ENCODE measurements around the gene CTNND2.

DNA sequence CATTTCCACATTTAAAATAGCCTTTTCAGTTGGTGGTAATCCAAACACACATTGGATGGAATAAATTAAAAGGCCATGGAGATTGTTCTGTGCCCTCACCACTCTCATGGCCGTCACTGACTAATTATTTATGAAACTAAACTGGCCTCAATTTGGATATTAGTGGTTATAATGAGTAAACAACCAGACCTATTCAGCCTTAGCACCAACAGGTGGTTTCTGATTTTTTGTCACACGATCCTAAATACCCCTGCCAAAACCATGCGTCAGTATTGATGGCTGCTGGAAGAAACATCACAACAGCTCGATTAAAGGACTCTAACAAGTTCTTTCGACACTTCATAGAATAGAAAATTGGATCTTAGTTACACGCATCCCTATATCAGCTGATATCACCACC, 867.2 kb downstream of the CTNND2 start:
- TF ChIP-seq, protein P1, sequence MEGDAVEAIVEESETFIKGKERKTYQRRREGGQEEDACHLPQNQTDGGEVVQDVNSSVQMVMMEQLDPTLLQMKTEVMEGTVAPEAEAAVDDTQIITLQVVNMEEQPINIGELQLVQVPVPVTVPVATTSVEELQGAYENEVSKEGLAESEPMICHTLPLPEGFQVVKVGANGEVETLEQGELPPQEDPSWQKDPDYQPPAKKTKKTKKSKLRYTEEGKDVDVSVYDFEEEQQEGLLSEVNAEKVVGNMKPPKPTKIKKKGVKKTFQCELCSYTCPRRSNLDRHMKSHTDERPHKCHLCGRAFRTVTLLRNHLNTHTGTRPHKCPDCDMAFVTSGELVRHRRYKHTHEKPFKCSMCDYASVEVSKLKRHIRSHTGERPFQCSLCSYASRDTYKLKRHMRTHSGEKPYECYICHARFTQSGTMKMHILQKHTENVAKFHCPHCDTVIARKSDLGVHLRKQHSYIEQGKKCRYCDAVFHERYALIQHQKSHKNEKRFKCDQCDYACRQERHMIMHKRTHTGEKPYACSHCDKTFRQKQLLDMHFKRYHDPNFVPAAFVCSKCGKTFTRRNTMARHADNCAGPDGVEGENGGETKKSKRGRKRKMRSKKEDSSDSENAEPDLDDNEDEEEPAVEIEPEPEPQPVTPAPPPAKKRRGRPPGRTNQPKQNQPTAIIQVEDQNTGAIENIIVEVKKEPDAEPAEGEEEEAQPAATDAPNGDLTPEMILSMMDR (conservative IDR thresholded peaks at IDR 0.05): no peak
- TF ChIP-seq ZFX (IDR thresholded peaks at IDR 0.05): no peak

Measured in C4-2B (cell line).